Measurements from ENCODE around the gene SMG5. TPM values are rescaled to one million over a fixed set of nuclear protein-coding genes. Genes with fewer than 3 reads are reported as not detected.

SMG5 gene
- total RNA-seq, 1 experiment from 2014 or later, result 103 TPM

DNA sequence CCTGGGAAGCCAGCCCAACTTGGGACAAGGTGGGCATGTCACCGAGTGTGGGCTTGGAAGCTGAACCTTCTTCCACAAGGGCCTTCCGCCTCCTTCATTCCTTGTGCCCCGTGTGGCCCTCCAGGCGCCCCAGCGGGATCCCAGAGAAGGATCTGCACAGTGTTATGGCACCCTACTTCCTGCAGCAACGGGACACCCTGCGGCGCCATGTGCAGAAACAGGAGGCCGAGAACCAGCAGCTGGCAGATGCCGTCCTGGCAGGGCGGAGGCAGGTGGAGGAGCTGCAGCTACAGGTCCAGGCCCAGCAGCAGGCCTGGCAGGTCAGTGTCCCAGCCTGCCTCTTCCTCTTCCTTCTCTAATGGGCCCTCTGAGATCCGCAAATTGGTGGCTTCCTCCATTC is 46.5 kb downstream of the SMG5 start:
- no peak overlapping the region for H2BK15ac ChIP-seq (ENCODE audit: low read depth, low read length)
- Mint-ChIP-seq H3K4me3 (no peak overlapping the region), H3K36me3 (ENCODE audit: insufficient read depth in 1 of 3, low read depth in 3 of 3) (peaks cover 24 to 65% (median 64%) of the 10 kb centered on the region in 3 experiments; a peak in 6 of 7 replicates), H3K27me3 (ENCODE audit: low read depth) (no peaks in the 10 kb centered on the region), H3K4me1 (peaks cover 0 to 2% of the 10 kb centered on the region in 2 experiments; a peak in 2 of 4 replicates), H3K9me3 (no peaks in the 10 kb centered on the region), H3K27ac (no peak overlapping the region)
- no peak overlapping the region for H4K91ac ChIP-seq (ENCODE audit: insufficient read length, low read depth, low read length)
- no peak overlapping the region for H3K27ac ChIP-seq (ENCODE audit: insufficient read length, low read depth, low read length)
- H3K4me2 ChIP-seq (ENCODE audit: insufficient read depth, insufficient read length, low read length), result no peak overlapping the region
- H3T11ph ChIP-seq (ENCODE audit: low read length), result no peak overlapping the region
- no peak overlapping the region for H3K4ac ChIP-seq (ENCODE audit: low read depth, low read length)
- no peak overlapping the region for H3K14ac ChIP-seq (ENCODE audit: insufficient read depth, low read length)
- DNase-seq, result no peak
- H3K79me1 ChIP-seq (ENCODE audit: insufficient read depth, low read depth, low read length, poor library complexity, severe bottlenecking), result no peaks in the 10 kb centered on the region
- no peak overlapping the region for H3K23ac ChIP-seq (ENCODE audit: insufficient read length, low read depth, low read length)
- no peak overlapping the region for H2BK20ac ChIP-seq (ENCODE audit: low read depth, low read length, poor library complexity, severe bottlenecking)
- no peaks in the 10 kb centered on the region for H4K20me1 ChIP-seq (ENCODE audit: control insufficient read depth, insufficient read depth, insufficient read length)
- no peaks in the 10 kb centered on the region for H3K23me2 ChIP-seq (ENCODE audit: insufficient read length, low read depth, low read length, poor library complexity, severe bottlenecking)
- no CpG with 5 or more reads among the region's 12 CpGs for WGBS (ENCODE audit: extremely low coverage, insufficient read length, low lambda C conversion rate)
- H3K56ac ChIP-seq (ENCODE audit: insufficient read length, low read depth, low read length), result no peak overlapping the region
- H2AFZ ChIP-seq (ENCODE audit: low read length), result no peak overlapping the region
- no peak overlapping the region for H2BK5ac ChIP-seq (ENCODE audit: insufficient read length, low read length)
- TF ChIP-seq, protein P1, sequence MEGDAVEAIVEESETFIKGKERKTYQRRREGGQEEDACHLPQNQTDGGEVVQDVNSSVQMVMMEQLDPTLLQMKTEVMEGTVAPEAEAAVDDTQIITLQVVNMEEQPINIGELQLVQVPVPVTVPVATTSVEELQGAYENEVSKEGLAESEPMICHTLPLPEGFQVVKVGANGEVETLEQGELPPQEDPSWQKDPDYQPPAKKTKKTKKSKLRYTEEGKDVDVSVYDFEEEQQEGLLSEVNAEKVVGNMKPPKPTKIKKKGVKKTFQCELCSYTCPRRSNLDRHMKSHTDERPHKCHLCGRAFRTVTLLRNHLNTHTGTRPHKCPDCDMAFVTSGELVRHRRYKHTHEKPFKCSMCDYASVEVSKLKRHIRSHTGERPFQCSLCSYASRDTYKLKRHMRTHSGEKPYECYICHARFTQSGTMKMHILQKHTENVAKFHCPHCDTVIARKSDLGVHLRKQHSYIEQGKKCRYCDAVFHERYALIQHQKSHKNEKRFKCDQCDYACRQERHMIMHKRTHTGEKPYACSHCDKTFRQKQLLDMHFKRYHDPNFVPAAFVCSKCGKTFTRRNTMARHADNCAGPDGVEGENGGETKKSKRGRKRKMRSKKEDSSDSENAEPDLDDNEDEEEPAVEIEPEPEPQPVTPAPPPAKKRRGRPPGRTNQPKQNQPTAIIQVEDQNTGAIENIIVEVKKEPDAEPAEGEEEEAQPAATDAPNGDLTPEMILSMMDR (conservative IDR thresholded peaks at IDR 0.05), result no peak
- no peaks in the 10 kb centered on the region for H3K79me2 ChIP-seq (ENCODE audit: insufficient read depth, low read length)
- H3K4me1 ChIP-seq (ENCODE audit: insufficient read depth, low read length), result no peaks in the 10 kb centered on the region
- no peak overlapping the region for H3K18ac ChIP-seq (ENCODE audit: insufficient read length, low read depth, low read length)
- H4K5ac ChIP-seq (ENCODE audit: insufficient read length, low read depth, low read length), result no peak overlapping the region
- H2BK120ac ChIP-seq (ENCODE audit: low read depth, low read length, poor library complexity, severe bottlenecking), result no peak overlapping the region
- H4K8ac ChIP-seq (replicated peaks; ENCODE audit: insufficient read length, low read depth, low read length), result no peak overlapping the region
- no peak overlapping the region for H2AK5ac ChIP-seq (ENCODE audit: insufficient read length, low read length)
- H2BK12ac ChIP-seq (ENCODE audit: insufficient read length, low read depth, low read length), result no peak overlapping the region
- H3K9me3 ChIP-seq (ENCODE audit: control insufficient read depth, low read depth, low read length), result no peaks in the 10 kb centered on the region
- no peaks in the 10 kb centered on the region for H3K27me3 ChIP-seq (ENCODE audit: insufficient read depth, low read length)
- no peak overlapping the region for H3K9ac ChIP-seq (ENCODE audit: extremely low read depth, insufficient read length, low read length)
